ENCODE data around the gene KLHL12. TPM values are rescaled to one million over a fixed set of nuclear protein-coding genes. Genes with fewer than 3 reads are reported as not detected.

KLHL12 gene
- total and polyA plus RNA-seq, 2 donors (not counting 1 experiment from before 2014, with no cell fraction given): 14.6 to 25.5 TPM

- POLR2A ChIA-PET: no interaction called here
- peaks cover 18 to 44% of the 10 kb centered on the region in 2 experiments for H3K36me3 ChIP-seq (replicated peaks in 1 of 2; ENCODE audit: control extremely low read depth in 1 of 2, control insufficient read depth in 1 of 2, extremely low read depth in 1 of 2, insufficient read depth in 2 of 2, low read length in 1 of 2)
These were observed 25.5 kb downstream of the KLHL12 start for GRCh38 chr1:202901555-202901954.

DNA sequence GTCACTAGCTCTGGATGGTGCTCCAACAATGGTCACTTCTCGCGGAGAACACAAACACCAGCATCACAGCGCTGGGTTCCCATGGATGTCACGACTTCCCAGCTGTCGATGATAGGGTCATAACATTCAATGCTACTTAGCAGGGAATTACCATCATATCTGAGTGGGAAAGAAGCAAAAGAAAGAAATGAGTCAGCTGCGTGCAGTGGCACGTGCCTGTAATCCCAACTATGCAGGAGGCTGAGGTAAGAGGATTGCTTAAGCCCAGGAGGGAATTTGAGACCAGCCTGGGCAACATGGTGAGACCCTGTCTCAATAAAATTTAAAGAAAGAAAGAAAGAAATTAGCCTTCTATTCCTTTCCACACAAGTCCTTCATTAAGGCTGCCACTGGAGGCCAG is 34.5 kb downstream of the KLHL12 start:
- intact Hi-C loops (cut with micrococcal nuclease): no loop called here
- Histone ChIP-seq H3K9ac (ENCODE audit: low read length) (no peak overlapping the region), H3K36me3 (replicated peaks in 1 of 2; ENCODE audit: control extremely low read depth in 1 of 2, control insufficient read depth in 1 of 2, extremely low read depth in 1 of 2, insufficient read depth in 2 of 2, low read length in 1 of 2) (peaks cover 10 to 57% of the 10 kb centered on the region in 2 experiments), H3K79me2 (ENCODE audit: control insufficient read depth, insufficient read depth, low read length) (peaks cover 8% of the 10 kb centered on the region), H2AFZ (ENCODE audit: insufficient read depth, low read depth, low read length, poor library complexity, severe bottlenecking) (no peak overlapping the region), H3K4me1 (ENCODE audit: control insufficient read depth in 2 of 2, insufficient read depth in 2 of 2, low read length in 2 of 2) (peaks cover 11 to 16% of the 10 kb centered on the region in 2 donors), H3K4me2 (replicated peaks; ENCODE audit: low read depth, low read length, poor library complexity, severe bottlenecking) (no peak overlapping the region), H3K27me3 (replicated peaks in 1 of 4; ENCODE audit: control extremely low read depth in 1 of 4, control insufficient read depth in 3 of 4, insufficient read depth in 4 of 4, low read length in 3 of 4) (no peaks in the 10 kb centered on the region), H3K9me3 (ENCODE audit: control extremely low read depth in 1 of 3, control insufficient read depth in 2 of 3, insufficient read depth in 1 of 3, low read length in 2 of 3) (no peaks in the 10 kb centered on the region), H4K20me1 (ENCODE audit: control insufficient read depth, insufficient read depth, low read length, poor library complexity, severe bottlenecking) (no peaks in the 10 kb centered on the region), H3K4me3 (ENCODE audit: control extremely low read depth in 1 of 5, extremely low read depth in 1 of 5, insufficient read depth in 1 of 5, low read depth in 2 of 5, low read length in 4 of 5) (no peak overlapping the region), H3K27ac (ENCODE audit: low read length in 2 of 2) (no peak overlapping the region)
- H3K4me3 Mint-ChIP-seq: no peak overlapping the region
- H3K9me3 Mint-ChIP-seq (ENCODE audit: insufficient read depth): no peaks in the 10 kb centered on the region
- 95% methylated on average over 3 of the region's 7 CpGs for WGBS (ENCODE audit: insufficient coverage)
- no peaks in the 10 kb centered on the region for H3K27me3 Mint-ChIP-seq
- no peak for TF ChIP-seq CTCF (IDR thresholded peaks at IDR 0.05)
- no peak for TF ChIP-seq EZH2 (IDR thresholded peaks at IDR 0.05; ENCODE audit: borderline replicate concordance, insufficient read depth, low read depth, low read length, poor library complexity, severe bottlenecking)
- peaks cover 16% of the 10 kb centered on the region for H3K4me1 Mint-ChIP-seq
- ChIA-PET CTCF (interaction anchor here (0.8 kb wide), 1 partner anchor 548 kb away, joined by 4 read pairs; no protein-coding TSS in a partner anchor), POLR2A (no interaction called here)
- H3K27ac Mint-ChIP-seq: no peak overlapping the region
- ATAC-seq (ENCODE audit: low read depth) (no peak), DNase-seq (no peak)

More at GRCh38 chr1:202901555-202901954, 25.5 kb downstream of the KLHL12 start:
- Mint-ChIP-seq H3K27me3 (no peaks in the 10 kb centered on the region), H3K27ac (no peak overlapping the region), H3K4me3 (no peak overlapping the region), H3K9me3 (ENCODE audit: insufficient read depth) (no peaks in the 10 kb centered on the region), H3K4me1 (peaks cover 2% of the 10 kb centered on the region)
- no peak for ATAC-seq (ENCODE audit: low read depth)
- H3K4me3 ChIP-seq (ENCODE audit: control extremely low read depth in 1 of 5, extremely low read depth in 1 of 5, insufficient read depth in 1 of 5, low read depth in 2 of 5, low read length in 4 of 5): no peak overlapping the region
- no peak overlapping the region for H3K27ac ChIP-seq (ENCODE audit: low read length in 2 of 2)
- no peak overlapping the region for H2AFZ ChIP-seq (ENCODE audit: insufficient read depth, low read depth, low read length, poor library complexity, severe bottlenecking)
- intact Hi-C loops (cut with micrococcal nuclease): no loop called here
- peaks cover 0 to 4% of the 10 kb centered on the region in 2 donors for H3K4me1 ChIP-seq (ENCODE audit: control insufficient read depth in 2 of 2, insufficient read depth in 2 of 2, low read length in 2 of 2)
- H3K9me3 ChIP-seq (ENCODE audit: control extremely low read depth in 1 of 3, control insufficient read depth in 2 of 3, insufficient read depth in 1 of 3, low read length in 2 of 3): peaks cover 0 to 4% (median 0%) of the 10 kb centered on the region in 3 donors
- H3K27me3 ChIP-seq (replicated peaks in 1 of 4; ENCODE audit: control extremely low read depth in 1 of 4, control insufficient read depth in 3 of 4, insufficient read depth in 4 of 4, low read length in 3 of 4): no peaks in the 10 kb centered on the region
- CTCF ChIA-PET: no interaction called here
- no peak for DNase-seq
- no peak overlapping the region for H3K9ac ChIP-seq (ENCODE audit: low read length)
- no peaks in the 10 kb centered on the region for H4K20me1 ChIP-seq (ENCODE audit: control insufficient read depth, insufficient read depth, low read length, poor library complexity, severe bottlenecking)
- TF ChIP-seq EZH2 (IDR thresholded peaks at IDR 0.05; ENCODE audit: borderline replicate concordance, insufficient read depth, low read depth, low read length, poor library complexity, severe bottlenecking) (no peak), CTCF (IDR thresholded peaks at IDR 0.05) (no peak)
- H3K4me2 ChIP-seq (replicated peaks; ENCODE audit: low read depth, low read length, poor library complexity, severe bottlenecking): no peak overlapping the region
- H3K79me2 ChIP-seq (ENCODE audit: control insufficient read depth, insufficient read depth, low read length): no peaks in the 10 kb centered on the region
- WGBS (ENCODE audit: insufficient coverage): 100% methylated on average over 2 of the region's 4 CpGs

Data from B cell (primary cell).